Measurements from ENCODE around the gene ZFP36L2. TPM values are rescaled to one million over a fixed set of nuclear protein-coding genes. Genes with fewer than 3 reads are reported as not detected.

Gene ZFP36L2
- total RNA-seq, 1 experiment from 2014 or later: 105 TPM

DNA sequence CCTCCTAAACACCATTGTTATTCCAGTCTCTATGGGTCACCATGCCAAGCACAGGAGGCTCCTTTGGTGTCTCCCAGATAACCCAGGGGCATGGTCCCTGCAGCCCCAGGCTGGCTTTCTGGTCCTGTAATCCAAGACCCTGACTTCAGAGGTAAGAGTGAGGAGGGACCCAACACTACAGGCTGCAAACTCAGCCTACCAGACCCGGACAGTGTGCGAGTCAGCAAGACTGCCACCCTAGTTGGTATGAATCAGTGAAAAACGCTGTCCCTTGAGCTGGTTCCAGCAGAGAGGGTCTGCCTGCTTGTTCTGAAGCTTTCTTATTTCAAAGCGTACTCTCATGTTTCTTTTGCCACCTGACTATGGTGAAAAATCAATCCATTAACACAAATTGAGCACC lies 47.6 kb upstream of the ZFP36L2 start:
- H3K4me1 Mint-ChIP-seq: peaks cover 23 to 36% of the 10 kb centered on the region in 2 experiments
- no CpG with 5 or more reads among the region's 4 CpGs for WGBS (ENCODE audit: extremely low coverage, insufficient read length, low lambda C conversion rate)
- DNase-seq: no peak
- H3K4me2 ChIP-seq (ENCODE audit: insufficient read depth, insufficient read length, low read length): no peak overlapping the region
- H3K56ac ChIP-seq (ENCODE audit: insufficient read length, low read depth, low read length): no peak overlapping the region
- no peaks in the 10 kb centered on the region for H3K79me2 ChIP-seq (ENCODE audit: insufficient read depth, low read length)
- H4K5ac ChIP-seq (ENCODE audit: insufficient read length, low read depth, low read length): no peak overlapping the region
- no peaks in the 10 kb centered on the region for H3K23me2 ChIP-seq (ENCODE audit: insufficient read length, low read depth, low read length, poor library complexity, severe bottlenecking)
- no peak overlapping the region for H3K9ac ChIP-seq (ENCODE audit: extremely low read depth, insufficient read length, low read length)
- no peak overlapping the region for H2BK20ac ChIP-seq (ENCODE audit: low read depth, low read length, poor library complexity, severe bottlenecking)
- H3T11ph ChIP-seq (ENCODE audit: low read length): no peak overlapping the region
- H2AFZ ChIP-seq (ENCODE audit: low read length): no peak overlapping the region
- H2AK5ac ChIP-seq (ENCODE audit: insufficient read length, low read length): no peak overlapping the region
- no peaks in the 10 kb centered on the region for H3K27me3 ChIP-seq (ENCODE audit: insufficient read depth, low read length)
- peak overlapping the region in 2 of 3 experiments; percentile 3 to 32; a peak in 2 of 7 replicates for H3K27ac Mint-ChIP-seq
- no peak overlapping the region for H3K27ac ChIP-seq (ENCODE audit: insufficient read length, low read depth, low read length)
- H2BK12ac ChIP-seq (ENCODE audit: insufficient read length, low read depth, low read length): no peak overlapping the region
- H3K9me3 Mint-ChIP-seq: no peaks in the 10 kb centered on the region
- no peaks in the 10 kb centered on the region; the same call in 1 of the 2 replicates for H3K27me3 Mint-ChIP-seq (ENCODE audit: low read depth)
- TF ChIP-seq, protein P1, sequence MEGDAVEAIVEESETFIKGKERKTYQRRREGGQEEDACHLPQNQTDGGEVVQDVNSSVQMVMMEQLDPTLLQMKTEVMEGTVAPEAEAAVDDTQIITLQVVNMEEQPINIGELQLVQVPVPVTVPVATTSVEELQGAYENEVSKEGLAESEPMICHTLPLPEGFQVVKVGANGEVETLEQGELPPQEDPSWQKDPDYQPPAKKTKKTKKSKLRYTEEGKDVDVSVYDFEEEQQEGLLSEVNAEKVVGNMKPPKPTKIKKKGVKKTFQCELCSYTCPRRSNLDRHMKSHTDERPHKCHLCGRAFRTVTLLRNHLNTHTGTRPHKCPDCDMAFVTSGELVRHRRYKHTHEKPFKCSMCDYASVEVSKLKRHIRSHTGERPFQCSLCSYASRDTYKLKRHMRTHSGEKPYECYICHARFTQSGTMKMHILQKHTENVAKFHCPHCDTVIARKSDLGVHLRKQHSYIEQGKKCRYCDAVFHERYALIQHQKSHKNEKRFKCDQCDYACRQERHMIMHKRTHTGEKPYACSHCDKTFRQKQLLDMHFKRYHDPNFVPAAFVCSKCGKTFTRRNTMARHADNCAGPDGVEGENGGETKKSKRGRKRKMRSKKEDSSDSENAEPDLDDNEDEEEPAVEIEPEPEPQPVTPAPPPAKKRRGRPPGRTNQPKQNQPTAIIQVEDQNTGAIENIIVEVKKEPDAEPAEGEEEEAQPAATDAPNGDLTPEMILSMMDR (conservative IDR thresholded peaks at IDR 0.05): no peak
- H3K14ac ChIP-seq (ENCODE audit: insufficient read depth, low read length): no peak overlapping the region; the same call in 1 of the 2 replicates
- H2BK15ac ChIP-seq (ENCODE audit: low read depth, low read length): no peak overlapping the region
- H4K20me1 ChIP-seq (ENCODE audit: control insufficient read depth, insufficient read depth, insufficient read length): no peaks in the 10 kb centered on the region
- no peak overlapping the region for H3K23ac ChIP-seq (ENCODE audit: insufficient read length, low read depth, low read length)
- H4K8ac ChIP-seq (replicated peaks; ENCODE audit: insufficient read length, low read depth, low read length): no peak overlapping the region
- H3K4me1 ChIP-seq (ENCODE audit: insufficient read depth, low read length): no peaks in the 10 kb centered on the region
- H3K9me3 ChIP-seq (ENCODE audit: control insufficient read depth, low read depth, low read length): no peaks in the 10 kb centered on the region
- H2BK5ac ChIP-seq (ENCODE audit: insufficient read length, low read length): no peak overlapping the region
- H4K91ac ChIP-seq (ENCODE audit: insufficient read length, low read depth, low read length): no peak overlapping the region
- H3K79me1 ChIP-seq (ENCODE audit: insufficient read depth, low read depth, low read length, poor library complexity, severe bottlenecking): no peaks in the 10 kb centered on the region
- no peak overlapping the region for H3K4ac ChIP-seq (ENCODE audit: low read depth, low read length)
- H2BK120ac ChIP-seq (ENCODE audit: low read depth, low read length, poor library complexity, severe bottlenecking): no peak overlapping the region
- H3K18ac ChIP-seq (ENCODE audit: insufficient read length, low read depth, low read length): peak overlapping the region; percentile 37
- H3K36me3 Mint-ChIP-seq (ENCODE audit: insufficient read depth in 1 of 3, low read depth in 3 of 3): peaks cover 0 to under 1% (median 0%) of the 10 kb centered on the region in 3 experiments; a peak in 1 of 7 replicates
- no peak overlapping the region for H3K4me3 Mint-ChIP-seq
